CD4-positive, alpha-beta T cell (primary cell): Measurements from ENCODE around the gene EPHA4. TPM values are rescaled to one million over a fixed set of nuclear protein-coding genes. Genes with fewer than 3 reads are reported as not detected.

ENCODE experiments used
- ATAC-seq: fragments of 200-7000 bp; cut with Tn5 transposase; one replicate; pipeline ENCODE4 v1.10.0; 2022; ENCODE audit warnings: mild to moderate bottlenecking; ENCODE audit not compliant: poor library complexity
- CTCF ChIA-PET: fragments of 350-600 bp; sonication (Branson Sonifier 250); formaldehyde crosslinking; loops from one replicate; lab custom pipeline; 2021; ENCODE audit warnings: antibody characterized with exemption, inconsistent platforms; lab: Charles Lee
- POLR2A ChIA-PET: fragments of 350-600 bp; sonication (Branson Sonifier 250); formaldehyde crosslinking; loops from one replicate; lab custom pipeline; 2021; ENCODE audit warnings: antibody characterized with exemption, inconsistent platforms; lab: Charles Lee
- DNase-seq, 14 experiments: peaks; one replicate each; pipeline ENCODE4 v3.0.0-alpha.2; 2013 to 2020; ENCODE audit warnings: mixed read lengths in 2 of 14
- H3K27ac ChIP-seq, 2 donors: one replicate each; pipeline versions ENCODE4 v1.5.1 to v1.7.0; 2013; ENCODE audit warnings: low read length in 2 of 2, low read depth in 1 of 2, mild to moderate bottlenecking in 1 of 2
- H3K27me3 ChIP-seq, 2 experiments: 1 replicate in 1 of 2; 2 replicates in 1 of 2; pipeline versions ENCODE4 v1.6.1 to v1.7.0; 2013; ENCODE audit warnings: low read length in 2 of 2, control low read depth in 1 of 2, mild to moderate bottlenecking in 1 of 2, moderate library complexity in 1 of 2; ENCODE audit not compliant: insufficient read depth in 2 of 2, control insufficient read depth in 1 of 2
- H3K36me3 ChIP-seq: one replicate; pipeline ENCODE4 v1.6.1; 2013; ENCODE audit warnings: low read length, control low read depth; ENCODE audit not compliant: insufficient read depth
- H3K4me1 ChIP-seq: one replicate; pipeline ENCODE4 v1.6.1; 2013; ENCODE audit warnings: low read length, control low read depth; ENCODE audit not compliant: insufficient read depth
- H3K4me3 ChIP-seq: one replicate; pipeline ENCODE4 v1.5.1; 2013; ENCODE audit warnings: mild to moderate bottlenecking, low read length, moderate library complexity
- H3K9me3 ChIP-seq, 2 experiments: 1 replicate in 1 of 2; 2 replicates in 1 of 2; pipeline versions ENCODE4 v1.6.1 to v1.7.0; 2013; ENCODE audit warnings: low read length in 2 of 2, mild to moderate bottlenecking in 2 of 2, control low read depth in 1 of 2, moderate library complexity in 1 of 2; ENCODE audit not compliant: control insufficient read depth in 1 of 2, insufficient read depth in 1 of 2
- H3K27ac Mint-ChIP-seq: one replicate; pipeline ENCODE4 v1.8.0; 2020; ENCODE audit warnings: mixed read lengths
- H3K27me3 Mint-ChIP-seq: one replicate; pipeline ENCODE4 v1.8.0; 2021; ENCODE audit warnings: mixed read lengths
- H3K36me3 Mint-ChIP-seq: one replicate; pipeline ENCODE4 v1.8.0; 2021; ENCODE audit warnings: low read depth, mixed read lengths
- H3K4me1 Mint-ChIP-seq: one replicate; pipeline ENCODE4 v1.8.0; 2021; ENCODE audit warnings: low read depth, mixed read lengths
- H3K4me3 Mint-ChIP-seq: one replicate; pipeline ENCODE4 v1.8.0; 2020; ENCODE audit warnings: mild to moderate bottlenecking, mixed read lengths
- H3K9me3 Mint-ChIP-seq: one replicate; pipeline ENCODE4 v1.8.0; 2020; ENCODE audit warnings: mixed read lengths
- CTCF ChIP-seq: fragments of 200-600 bp; IDR thresholded peaks from one replicate; pipeline ENCODE4 v1.8.0; 2022; ENCODE audit warnings: antibody characterized with exemption, mild to moderate bottlenecking
- intact Hi-C, 2 experiments: fragments of 100-400 bp; cut with DNase I in 1 of 2; cut with micrococcal nuclease in 1 of 2; formaldehyde crosslinking; loops; one replicate each; pipeline versions ENCODE4 v1.15.1 to v1.9.0; 2023 to 2025; cut with DNase I, micrococcal nuclease
- total RNA-seq, 174 experiments: library from RNA in 2 of 174; stranded (reverse) in 2 of 174; gene quantifications; one replicate each; pipeline ENCODE4 v1.2.3 and lab custom pipeline; 2021 to 2026

Gene EPHA4
- total RNA-seq, 2 experiments from 2014 or later: 85.7 to 86.5 TPM

DNA sequence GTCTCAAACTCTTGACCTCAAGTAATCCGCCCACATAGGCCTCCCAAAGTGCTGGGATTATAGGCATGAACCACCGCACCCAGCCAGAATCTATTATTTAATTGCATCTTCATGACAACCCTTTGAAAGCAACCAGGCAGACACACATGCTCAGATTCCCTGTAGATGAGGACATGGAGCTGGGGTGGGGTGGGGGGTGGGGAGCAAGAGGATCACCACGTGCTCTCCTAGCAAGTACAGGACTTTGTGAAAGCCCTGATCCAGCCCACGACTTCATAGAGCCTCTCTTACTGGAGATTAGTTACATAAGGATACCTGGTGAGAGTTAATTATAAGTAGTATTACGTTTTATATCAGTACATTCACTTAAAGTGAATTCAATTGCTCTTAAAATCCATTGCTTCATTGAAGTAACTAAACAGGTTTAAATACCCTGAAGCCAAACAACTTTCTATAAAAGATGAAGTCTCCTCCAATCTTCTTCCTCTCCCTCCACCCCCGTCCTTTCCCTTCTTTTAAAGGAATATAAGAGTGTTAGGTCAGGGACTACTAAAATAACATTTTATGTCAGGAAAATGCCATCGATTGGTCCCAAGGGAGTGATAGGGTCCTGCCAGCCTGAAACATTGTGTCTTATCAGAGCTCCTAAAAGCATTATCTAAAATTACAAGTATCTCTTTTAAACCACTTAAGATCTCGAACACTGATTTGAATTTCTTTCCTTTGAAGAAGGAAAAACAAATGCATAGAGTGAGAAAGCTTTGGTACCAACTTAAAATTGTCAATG lies 123.9 kb downstream of the EPHA4 start:
- Histone ChIP-seq H3K4me3 (no peak overlapping the region), H3K27me3 (no peaks in the 10 kb centered on the region), H3K27ac (no peak overlapping the region), H3K36me3 (no peaks in the 10 kb centered on the region), H3K9me3 (no peaks in the 10 kb centered on the region), H3K4me1 (no peaks in the 10 kb centered on the region)
- intact Hi-C loops: no loop called here
- POLR2A ChIA-PET: interaction anchor here (1.4 kb wide), 1 partner anchor 70 kb away, joined by 3 read pairs; no protein-coding TSS in a partner anchor
- no peaks in the 10 kb centered on the region for H3K27me3 Mint-ChIP-seq
- DNase-seq (no peak), ATAC-seq (no peak)
- H3K27ac Mint-ChIP-seq: no peak overlapping the region
- CTCF ChIA-PET: no interaction called here
- no peaks in the 10 kb centered on the region for H3K4me1 Mint-ChIP-seq
- peaks cover 38% of the 10 kb centered on the region for H3K36me3 Mint-ChIP-seq
- H3K4me3 Mint-ChIP-seq: no peak overlapping the region
- H3K9me3 Mint-ChIP-seq: no peaks in the 10 kb centered on the region
- no peak for TF ChIP-seq CTCF

- peaks cover 5% of the 10 kb centered on the region for H3K36me3 ChIP-seq
- H3K27ac ChIP-seq: no peak overlapping the region
- CTCF ChIA-PET: interaction anchor here (2.5 kb wide), 1 partner anchor 125 kb away, joined by 6 read pairs; the partner anchor contains the start of gene EPHA4
- H3K9me3 ChIP-seq: no peaks in the 10 kb centered on the region
- Mint-ChIP-seq H3K36me3 (peaks cover 40% of the 10 kb centered on the region), H3K4me3 (no peak overlapping the region), H3K9me3 (no peaks in the 10 kb centered on the region), H3K4me1 (no peaks in the 10 kb centered on the region), H3K27me3 (no peaks in the 10 kb centered on the region), H3K27ac (no peak overlapping the region)
- ATAC-seq (no peak), DNase-seq (no peak)
- no peaks in the 10 kb centered on the region for H3K27me3 ChIP-seq
- POLR2A ChIA-PET: interaction anchor here (1.4 kb wide), 1 partner anchor 71 kb away, joined by 3 read pairs; no protein-coding TSS in a partner anchor
- H3K4me3 ChIP-seq: no peak overlapping the region
- intact Hi-C loops: no loop called here
- no peak for TF ChIP-seq CTCF
- H3K4me1 ChIP-seq: no peaks in the 10 kb centered on the region
Measured at GRCh38 chr2:221447310-221447709, 124.8 kb downstream of the EPHA4 start.

DNA sequence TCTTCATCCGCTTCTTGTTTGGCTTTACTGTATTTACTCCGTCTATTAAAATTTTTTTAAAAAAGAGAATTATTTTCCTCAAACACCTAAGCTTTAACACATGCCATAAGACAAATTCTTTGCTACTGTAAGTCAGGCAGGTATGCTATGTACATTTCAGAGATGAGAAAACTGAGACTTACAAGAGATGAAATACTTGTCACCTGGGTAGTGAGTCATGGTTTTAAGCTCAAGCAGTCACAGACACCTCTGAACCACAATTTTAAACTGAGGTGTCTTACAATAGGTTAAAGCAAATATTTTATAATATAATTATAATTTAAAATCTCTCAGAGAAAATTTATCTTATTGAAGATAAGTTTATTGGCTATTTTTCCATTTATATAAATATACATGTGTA lies 126.0 kb downstream of the EPHA4 start:
- H3K9me3 ChIP-seq: no peaks in the 10 kb centered on the region
- POLR2A ChIA-PET: no interaction called here
- H3K27ac Mint-ChIP-seq: no peak overlapping the region
- H3K27me3 ChIP-seq: no peaks in the 10 kb centered on the region
- no peak overlapping the region for H3K27ac ChIP-seq
- TF ChIP-seq CTCF: no peak
- no peak for ATAC-seq
- H3K36me3 ChIP-seq: peaks cover 17% of the 10 kb centered on the region
- no peak overlapping the region for H3K4me3 Mint-ChIP-seq
- DNase-seq: no peak
- H3K4me3 ChIP-seq: no peak overlapping the region
- H3K9me3 Mint-ChIP-seq: no peaks in the 10 kb centered on the region
- no peaks in the 10 kb centered on the region for H3K4me1 ChIP-seq
- peaks cover 49% of the 10 kb centered on the region for H3K36me3 Mint-ChIP-seq
- no peaks in the 10 kb centered on the region for H3K4me1 Mint-ChIP-seq
- CTCF ChIA-PET: interaction anchor here (0.7 to 2.5 kb wide), 2 partner anchors 127 to 932 kb away, joined by 3 to 6 read pairs; partner anchors contain the start of gene EPHA4
- H3K27me3 Mint-ChIP-seq: no peaks in the 10 kb centered on the region
- intact Hi-C loops: loop anchor here in 1 of 2 experiments (1.0 kb wide), 1 partner anchor 22 kb away; no protein-coding TSS in a partner anchor
